ENCODE measurements around the gene FHIP2A.
"Not testable (repeated sequence)": the region's sequence is repeated elsewhere in the genome, so short reads cannot be mapped to it uniquely, and the experiment has no call there.

DNA sequence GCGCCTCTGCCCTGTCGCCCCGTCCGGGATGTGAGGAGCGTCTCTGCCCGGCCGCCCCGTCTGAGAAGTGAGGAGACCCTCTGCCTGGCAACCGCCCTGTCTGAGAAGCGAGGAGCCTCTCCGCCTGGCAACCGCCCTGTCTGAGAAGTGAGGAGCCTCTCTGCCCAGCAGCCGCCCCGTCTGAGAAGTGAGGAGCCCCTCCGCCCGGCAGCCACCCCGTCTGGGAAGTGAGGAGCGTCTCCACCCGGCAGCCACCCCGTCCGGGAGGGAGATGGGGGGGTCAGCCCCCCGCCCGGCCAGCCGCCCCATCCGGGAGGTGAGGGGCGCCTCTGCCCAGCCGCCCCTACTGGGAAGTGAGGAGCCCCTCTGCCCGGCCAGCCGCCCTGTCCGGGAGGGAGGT is 34.4 kb upstream of the FHIP2A start:
- TF ChIP-seq, protein P1, sequence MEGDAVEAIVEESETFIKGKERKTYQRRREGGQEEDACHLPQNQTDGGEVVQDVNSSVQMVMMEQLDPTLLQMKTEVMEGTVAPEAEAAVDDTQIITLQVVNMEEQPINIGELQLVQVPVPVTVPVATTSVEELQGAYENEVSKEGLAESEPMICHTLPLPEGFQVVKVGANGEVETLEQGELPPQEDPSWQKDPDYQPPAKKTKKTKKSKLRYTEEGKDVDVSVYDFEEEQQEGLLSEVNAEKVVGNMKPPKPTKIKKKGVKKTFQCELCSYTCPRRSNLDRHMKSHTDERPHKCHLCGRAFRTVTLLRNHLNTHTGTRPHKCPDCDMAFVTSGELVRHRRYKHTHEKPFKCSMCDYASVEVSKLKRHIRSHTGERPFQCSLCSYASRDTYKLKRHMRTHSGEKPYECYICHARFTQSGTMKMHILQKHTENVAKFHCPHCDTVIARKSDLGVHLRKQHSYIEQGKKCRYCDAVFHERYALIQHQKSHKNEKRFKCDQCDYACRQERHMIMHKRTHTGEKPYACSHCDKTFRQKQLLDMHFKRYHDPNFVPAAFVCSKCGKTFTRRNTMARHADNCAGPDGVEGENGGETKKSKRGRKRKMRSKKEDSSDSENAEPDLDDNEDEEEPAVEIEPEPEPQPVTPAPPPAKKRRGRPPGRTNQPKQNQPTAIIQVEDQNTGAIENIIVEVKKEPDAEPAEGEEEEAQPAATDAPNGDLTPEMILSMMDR (IDR thresholded peaks at IDR 0.05), result not testable (repeated sequence)
- TF ChIP-seq POLR2AphosphoS5, TCF7L2 (IDR thresholded peaks at IDR 0.05; ENCODE audit: low read depth, low read length): not testable (repeated sequence)
- TF ChIP-seq, protein P2, sequence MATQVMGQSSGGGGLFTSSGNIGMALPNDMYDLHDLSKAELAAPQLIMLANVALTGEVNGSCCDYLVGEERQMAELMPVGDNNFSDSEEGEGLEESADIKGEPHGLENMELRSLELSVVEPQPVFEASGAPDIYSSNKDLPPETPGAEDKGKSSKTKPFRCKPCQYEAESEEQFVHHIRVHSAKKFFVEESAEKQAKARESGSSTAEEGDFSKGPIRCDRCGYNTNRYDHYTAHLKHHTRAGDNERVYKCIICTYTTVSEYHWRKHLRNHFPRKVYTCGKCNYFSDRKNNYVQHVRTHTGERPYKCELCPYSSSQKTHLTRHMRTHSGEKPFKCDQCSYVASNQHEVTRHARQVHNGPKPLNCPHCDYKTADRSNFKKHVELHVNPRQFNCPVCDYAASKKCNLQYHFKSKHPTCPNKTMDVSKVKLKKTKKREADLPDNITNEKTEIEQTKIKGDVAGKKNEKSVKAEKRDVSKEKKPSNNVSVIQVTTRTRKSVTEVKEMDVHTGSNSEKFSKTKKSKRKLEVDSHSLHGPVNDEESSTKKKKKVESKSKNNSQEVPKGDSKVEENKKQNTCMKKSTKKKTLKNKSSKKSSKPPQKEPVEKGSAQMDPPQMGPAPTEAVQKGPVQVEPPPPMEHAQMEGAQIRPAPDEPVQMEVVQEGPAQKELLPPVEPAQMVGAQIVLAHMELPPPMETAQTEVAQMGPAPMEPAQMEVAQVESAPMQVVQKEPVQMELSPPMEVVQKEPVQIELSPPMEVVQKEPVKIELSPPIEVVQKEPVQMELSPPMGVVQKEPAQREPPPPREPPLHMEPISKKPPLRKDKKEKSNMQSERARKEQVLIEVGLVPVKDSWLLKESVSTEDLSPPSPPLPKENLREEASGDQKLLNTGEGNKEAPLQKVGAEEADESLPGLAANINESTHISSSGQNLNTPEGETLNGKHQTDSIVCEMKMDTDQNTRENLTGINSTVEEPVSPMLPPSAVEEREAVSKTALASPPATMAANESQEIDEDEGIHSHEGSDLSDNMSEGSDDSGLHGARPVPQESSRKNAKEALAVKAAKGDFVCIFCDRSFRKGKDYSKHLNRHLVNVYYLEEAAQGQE (IDR thresholded peaks at IDR 0.05; ENCODE audit: insufficient read depth in 1 of 2, low read depth in 2 of 2, low read length in 1 of 2), result not testable (repeated sequence)
